GM12878 (cell line): ENCODE measurements around the gene SURF2. TPM values are rescaled to one million over a fixed set of nuclear protein-coding genes. Genes with fewer than 3 reads are reported as not detected.

Experiments used
- ATAC-seq: fragments of 200-7000 bp; cut with Tn5 transposase; 3 replicates; pipeline ENCODE4 v1.9.1; 2020; ENCODE audit warnings: mild to moderate bottlenecking, moderate library complexity
- BruUV-seq: library from RNA; stranded (reverse); fragments of 400-500 nt; replicated peaks from 2 replicates; lab custom pipeline; 2021; lab: Mats Ljungman, UMichigan
- CTCF ChIA-PET: fragments of 300-600 bp; sonication (Branson Sonifier 250); formaldehyde crosslinking; extraction: SDS; loops from one replicate; lab custom pipeline; 2021; ENCODE audit warnings: inconsistent platforms; lab: Yijun Ruan, JAX
- POLR2A ChIA-PET: fragments of 350-600 bp; formaldehyde crosslinking; extraction: SDS; loops from one replicate; lab custom pipeline; 2021; ENCODE audit warnings: inconsistent platforms; lab: Charles Lee
- RAD21 ChIA-PET: fragments of 300-600 bp; sonication (Branson Sonifier 250); formaldehyde crosslinking; loops from one replicate; lab custom pipeline; 2023; ENCODE audit warnings: antibody characterized with exemption; ENCODE audit not compliant: unreplicated experiment; lab: Charles Lee
- SMC1A ChIA-PET: fragments of 300-600 bp; sonication (Branson Sonifier 250); formaldehyde crosslinking; loops from one replicate; lab custom pipeline; 2023; ENCODE audit not compliant: unreplicated experiment, uncharacterized antibody; lab: Charles Lee
- DNase-seq: peaks from one replicate; pipeline ENCODE4 v3.0.0-alpha.2; 2011; ENCODE audit warnings: low read depth, low spot score
- FAIRE-seq: peaks from 3 replicates; lab custom pipeline; 2011; peaks lifted over from hg19 to GRCh38; lab: Jason Lieb, UNC
- H2AFZ ChIP-seq: 2 replicates; pipeline ENCODE4 v1.6.0; 2011; ENCODE audit warnings: low read depth, low read length, control low read depth; ENCODE audit not compliant: control insufficient read depth
- H3K27ac ChIP-seq: 2 replicates; pipeline ENCODE4 v1.5.1; 2011; ENCODE audit warnings: control low read depth; ENCODE audit not compliant: control insufficient read depth, insufficient read depth
- H3K27me3 ChIP-seq, 2 experiments: replicated peaks in 1 of 2; 2 replicates each; pipeline versions ENCODE4 v1.6.0 to v1.6.1; 2011; ENCODE audit warnings: low read length in 1 of 2; ENCODE audit not compliant: control insufficient read depth in 2 of 2, insufficient read depth in 2 of 2
- H3K36me3 ChIP-seq, 2 experiments: 2 replicates each; pipeline ENCODE4 v1.5.1; 2011; ENCODE audit warnings: low read length in 1 of 2; ENCODE audit not compliant: control insufficient read depth in 2 of 2, insufficient read depth in 2 of 2
- H3K4me1 ChIP-seq: 2 replicates; pipeline ENCODE4 v1.6.1; 2011; ENCODE audit warnings: mild to moderate bottlenecking, low read length, moderate library complexity, mixed read lengths; ENCODE audit not compliant: control insufficient read depth, insufficient read depth
- H3K4me2 ChIP-seq: 2 replicates; pipeline ENCODE4 v1.6.0; 2011; ENCODE audit warnings: control low read depth; ENCODE audit not compliant: control insufficient read depth, insufficient read depth
- H3K4me3 ChIP-seq: fragments of 200-600 bp; sonication (generic); 2 replicates; pipeline ENCODE4 v1.5.1; 2016
- H3K79me2 ChIP-seq: 2 replicates; pipeline ENCODE4 v1.6.0; 2011; ENCODE audit warnings: low read length; ENCODE audit not compliant: control insufficient read depth, insufficient read depth
- H3K9ac ChIP-seq: 2 replicates; pipeline ENCODE4 v1.8.0; 2011; ENCODE audit warnings: low read length, control low read depth, mixed read lengths; ENCODE audit not compliant: control insufficient read depth, insufficient read depth
- H3K9me3 ChIP-seq: replicated peaks from 3 replicates; pipeline ENCODE4 v1.5.1; 2011; ENCODE audit warnings: mild to moderate bottlenecking, low read length; ENCODE audit not compliant: control insufficient read depth, insufficient read depth
- H4K20me1 ChIP-seq: 2 replicates; pipeline ENCODE4 v1.6.0; 2011; ENCODE audit not compliant: control insufficient read depth, insufficient read depth
- ELK1 ChIP-seq: IDR thresholded peaks from 2 replicates; pipeline ENCODE4 v1.6.1; 2012; ENCODE audit warnings: low read depth, low read length, improper control_type of control experiment
- HCFC1 ChIP-seq: fragments of 150-350 bp; IDR thresholded peaks from 2 replicates; pipeline ENCODE4 v1.6.1; 2014; ENCODE audit warnings: low read length
- MLLT1 ChIP-seq: fragments of 450-650 bp; IDR thresholded peaks from 2 replicates; pipeline ENCODE4 v1.6.1; 2016; ENCODE audit warnings: mild to moderate bottlenecking
- MTA3 ChIP-seq: IDR thresholded peaks from 2 replicates; pipeline ENCODE4 v1.6.1; 2012; ENCODE audit warnings: low read length, inconsistent platforms, borderline replicate concordance
- PAX8 ChIP-seq: fragments of 450-650 bp; IDR thresholded peaks from 2 replicates; pipeline ENCODE4 v1.6.1; 2017; ENCODE audit warnings: mild to moderate bottlenecking, moderate library complexity
- POLR2AphosphoS5 ChIP-seq: IDR thresholded peaks from 2 replicates; pipeline ENCODE4 v1.6.1; 2011; ENCODE audit warnings: mild to moderate bottlenecking, low read length, inconsistent platforms
- ZNF622 ChIP-seq: fragments of 450-650 bp; IDR thresholded peaks from 2 replicates; pipeline ENCODE4 v1.6.1; 2017; ENCODE audit warnings: mild to moderate bottlenecking, inconsistent platforms
- WGBS: methylation state at CpG from one replicate; pipeline ENCODE4 v1.1.6; 2016; ENCODE audit warnings: low lambda C conversion rate; ENCODE audit not compliant: insufficient replicate concordance, insufficient coverage; ENCODE audit errors: missing lambda C conversion rate; 5-methylcytosine and 5-hydroxymethylcytosine counted together
- in situ Hi-C: fragments of 300-500 bp; cut with MboI; formaldehyde crosslinking; loops from 9 replicates; pipeline ENCODE4 v1.14.3; 2018; ENCODE audit warnings: mixed read lengths
- intact Hi-C: fragments of 100-400 bp; cut with micrococcal nuclease; formaldehyde crosslinking; loops from one replicate; pipeline ENCODE4 v1.14.2; 2022; ENCODE audit not compliant: unreplicated experiment
- polyA plus RNA-seq, 11 experiments: library from polyadenylated mRNA; depleted of rRNA in 4 of 11; unstranded in 6 of 11; stranded (reverse) in 5 of 11; fragments of >200 nt; fragmentation: Nextera tagmentation in 4 of 11; fragmentation: Illumina TruSeq in 1 of 11; extraction: Ambion mirVana in 4 of 11; extraction: Trizol in 1 of 11; gene quantifications; 1 replicate in 1 of 11; 2 replicates in 10 of 11; pipeline versions ENCODE4 v1.2.1 to v1.2.3, GENCODE V29; 2011 to 2016; ENCODE audit warnings: inconsistent platforms in 2 of 11, missing spikeins in 2 of 11, low read depth in 1 of 11
- total RNA-seq, 4 experiments: library from RNA; depleted of rRNA in 3 of 4; stranded (reverse); fragments of >200 nt in 3 of 4; fragmentation: Illumina TruSeq in 1 of 4; extraction: Trizol in 1 of 4; gene quantifications; 2 replicates each; pipeline versions ENCODE4 v1.2.1 to v1.2.3, GENCODE V29; 2013 to 2021
- TF ChIP-seq, protein P1 (sequence below): IDR thresholded peaks from 2 replicates; pipeline ENCODE4 v1.6.1; 2011; ENCODE audit warnings: mild to moderate bottlenecking, low read depth, low read length, moderate library complexity; ENCODE audit not compliant: insufficient replicate concordance
- TF ChIP-seq, protein P2 (sequence below): fragments of 450-650 bp; IDR thresholded peaks from 2 replicates; pipeline ENCODE4 v1.6.1; 2017; ENCODE audit warnings: antibody characterized with exemption, mild to moderate bottlenecking, moderate library complexity
- TF ChIP-seq, protein P3 (sequence below): fragments of 450-650 bp; IDR thresholded peaks from 2 replicates; pipeline ENCODE4 v1.6.1; 2018; ENCODE audit warnings: borderline replicate concordance, mild to moderate bottlenecking; ENCODE audit not compliant: partially characterized antibody
- TF ChIP-seq, protein P4 (sequence below): IDR thresholded peaks from 2 replicates; pipeline ENCODE4 v1.6.1; 2011; ENCODE audit warnings: low read depth, mild to moderate bottlenecking, low read length, moderate library complexity, borderline replicate concordance; ENCODE audit errors: extremely low read depth

SURF2 gene
- total and polyA plus RNA-seq, 10 of the 15 experiments (the other 5 are each of a cell fraction or from before 2014, with no cell fraction given): 4.0 to 41.7 (median 20.8) TPM

GRCh38 chr9:133331641-133332380, 24.5 kb upstream of the SURF2 start:
- no peak for ATAC-seq
- Histone ChIP-seq H2AFZ (no peak overlapping the region), H3K27me3 (no peaks in the 10 kb centered on the region), H3K9me3 (no peaks in the 10 kb centered on the region), H3K79me2 (peaks cover 30% of the 10 kb centered on the region), H3K4me2 (no peak overlapping the region), H3K4me1 (no peaks in the 10 kb centered on the region; the same call in 1 of the 2 replicates), H3K9ac (no peak overlapping the region), H3K36me3 (peaks cover 14 to 24% of the 10 kb centered on the region in 2 experiments; a peak in 3 of 4 replicates), H4K20me1 (no peaks in the 10 kb centered on the region), H3K4me3 (no peak overlapping the region), H3K27ac (no peak overlapping the region)
- intact Hi-C loops (no loop called here), in situ Hi-C loops (no loop called here)
- FAIRE-seq: no peak
- ChIA-PET RAD21 (no interaction called here), SMC1A (interaction anchor here (0.5 kb wide), 1 partner anchor 1601 kb away, joined by 3 read pairs; no protein-coding TSS in a partner anchor), CTCF (interaction anchor here (1.7 to 2.5 kb wide), 3 partner anchors 144 to 310 kb away, joined by 4 to 29 read pairs (median 11); no protein-coding TSS in a partner anchor), POLR2A (interaction anchor here (0.7 kb wide), 1 partner anchor 20 kb away, joined by 3 read pairs; no protein-coding TSS in a partner anchor)
- BruUV-seq: no TSS peak
- TF ChIP-seq POLR2AphosphoS5 (no peak), ZNF622 (no peak), MTA3 (no peak), PAX8 (no peak), HCFC1 (no peak), ELK1 (no peak), MLLT1 (no peak)
- TF ChIP-seq, protein P1, sequence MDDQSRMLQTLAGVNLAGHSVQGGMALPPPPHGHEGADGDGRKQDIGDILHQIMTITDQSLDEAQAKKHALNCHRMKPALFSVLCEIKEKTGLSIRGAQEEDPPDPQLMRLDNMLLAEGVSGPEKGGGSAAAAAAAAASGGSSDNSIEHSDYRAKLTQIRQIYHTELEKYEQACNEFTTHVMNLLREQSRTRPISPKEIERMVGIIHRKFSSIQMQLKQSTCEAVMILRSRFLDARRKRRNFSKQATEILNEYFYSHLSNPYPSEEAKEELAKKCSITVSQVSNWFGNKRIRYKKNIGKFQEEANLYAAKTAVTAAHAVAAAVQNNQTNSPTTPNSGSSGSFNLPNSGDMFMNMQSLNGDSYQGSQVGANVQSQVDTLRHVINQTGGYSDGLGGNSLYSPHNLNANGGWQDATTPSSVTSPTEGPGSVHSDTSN: no peak
- TF ChIP-seq, protein P2, sequence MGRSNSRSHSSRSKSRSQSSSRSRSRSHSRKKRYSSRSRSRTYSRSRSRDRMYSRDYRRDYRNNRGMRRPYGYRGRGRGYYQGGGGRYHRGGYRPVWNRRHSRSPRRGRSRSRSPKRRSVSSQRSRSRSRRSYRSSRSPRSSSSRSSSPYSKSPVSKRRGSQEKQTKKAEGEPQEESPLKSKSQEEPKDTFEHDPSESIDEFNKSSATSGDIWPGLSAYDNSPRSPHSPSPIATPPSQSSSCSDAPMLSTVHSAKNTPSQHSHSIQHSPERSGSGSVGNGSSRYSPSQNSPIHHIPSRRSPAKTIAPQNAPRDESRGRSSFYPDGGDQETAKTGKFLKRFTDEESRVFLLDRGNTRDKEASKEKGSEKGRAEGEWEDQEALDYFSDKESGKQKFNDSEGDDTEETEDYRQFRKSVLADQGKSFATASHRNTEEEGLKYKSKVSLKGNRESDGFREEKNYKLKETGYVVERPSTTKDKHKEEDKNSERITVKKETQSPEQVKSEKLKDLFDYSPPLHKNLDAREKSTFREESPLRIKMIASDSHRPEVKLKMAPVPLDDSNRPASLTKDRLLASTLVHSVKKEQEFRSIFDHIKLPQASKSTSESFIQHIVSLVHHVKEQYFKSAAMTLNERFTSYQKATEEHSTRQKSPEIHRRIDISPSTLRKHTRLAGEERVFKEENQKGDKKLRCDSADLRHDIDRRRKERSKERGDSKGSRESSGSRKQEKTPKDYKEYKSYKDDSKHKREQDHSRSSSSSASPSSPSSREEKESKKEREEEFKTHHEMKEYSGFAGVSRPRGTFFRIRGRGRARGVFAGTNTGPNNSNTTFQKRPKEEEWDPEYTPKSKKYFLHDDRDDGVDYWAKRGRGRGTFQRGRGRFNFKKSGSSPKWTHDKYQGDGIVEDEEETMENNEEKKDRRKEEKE: no peak
- TF ChIP-seq, protein P3, sequence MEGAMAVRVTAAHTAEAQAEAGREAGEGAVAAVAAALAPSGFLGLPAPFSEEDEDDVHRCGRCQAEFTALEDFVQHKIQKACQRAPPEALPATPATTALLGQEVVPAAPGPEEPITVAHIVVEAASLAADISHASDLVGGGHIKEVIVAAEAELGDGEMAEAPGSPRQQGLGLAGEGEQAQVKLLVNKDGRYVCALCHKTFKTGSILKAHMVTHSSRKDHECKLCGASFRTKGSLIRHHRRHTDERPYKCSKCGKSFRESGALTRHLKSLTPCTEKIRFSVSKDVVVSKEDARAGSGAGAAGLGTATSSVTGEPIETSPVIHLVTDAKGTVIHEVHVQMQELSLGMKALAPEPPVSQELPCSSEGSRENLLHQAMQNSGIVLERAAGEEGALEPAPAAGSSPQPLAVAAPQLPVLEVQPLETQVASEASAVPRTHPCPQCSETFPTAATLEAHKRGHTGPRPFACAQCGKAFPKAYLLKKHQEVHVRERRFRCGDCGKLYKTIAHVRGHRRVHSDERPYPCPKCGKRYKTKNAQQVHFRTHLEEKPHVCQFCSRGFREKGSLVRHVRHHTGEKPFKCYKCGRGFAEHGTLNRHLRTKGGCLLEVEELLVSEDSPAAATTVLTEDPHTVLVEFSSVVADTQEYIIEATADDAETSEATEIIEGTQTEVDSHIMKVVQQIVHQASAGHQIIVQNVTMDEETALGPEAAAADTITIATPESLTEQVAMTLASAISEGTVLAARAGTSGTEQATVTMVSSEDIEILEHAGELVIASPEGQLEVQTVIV: no peak
- TF ChIP-seq, protein P4, sequence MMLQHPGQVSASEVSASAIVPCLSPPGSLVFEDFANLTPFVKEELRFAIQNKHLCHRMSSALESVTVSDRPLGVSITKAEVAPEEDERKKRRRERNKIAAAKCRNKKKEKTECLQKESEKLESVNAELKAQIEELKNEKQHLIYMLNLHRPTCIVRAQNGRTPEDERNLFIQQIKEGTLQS: no peak
- no peak for DNase-seq
- WGBS: 98% methylated on average over 46 of the region's 57 CpGs
